HL-60 (cell line): Measurements from ENCODE around the gene KCNJ4.

ENCODE experiments used
- DNase-seq, 2 experiments: peaks; one replicate each; pipeline ENCODE4 v3.0.0-alpha.2; 2010 to 2020; ENCODE audit warnings: low read depth in 1 of 2, low spot score in 1 of 2
- H3K27ac ChIP-seq: fragments of 250-450 bp; sonication (Bioruptor Pico); replicated peaks from 2 replicates; pipeline ENCODE4 v1.5.1; 2020; ENCODE audit warnings: mild to moderate bottlenecking, moderate library complexity
- H3K27me3 ChIP-seq: fragments of 250-450 bp; sonication (Bioruptor Pico); 2 replicates; pipeline ENCODE4 v1.5.1; 2021; ENCODE audit warnings: mild to moderate bottlenecking, moderate library complexity; ENCODE audit not compliant: insufficient read depth, poor library complexity, severe bottlenecking
- H3K4me3 ChIP-seq: replicated peaks from 2 replicates; pipeline ENCODE4 v1.5.1; 2011; ENCODE audit warnings: mild to moderate bottlenecking, control low read depth, low read length; ENCODE audit not compliant: insufficient read depth
- CTCF ChIP-seq: IDR thresholded peaks from one replicate; pipeline ENCODE4 v1.5.1; 2011; ENCODE audit warnings: low read length, control low read depth, inconsistent platforms; ENCODE audit not compliant: insufficient read depth
- GABPA ChIP-seq: IDR thresholded peaks from 2 replicates; pipeline ENCODE4 v1.6.1; 2012; ENCODE audit warnings: low read depth
- POLR2AphosphoS5 ChIP-seq: IDR thresholded peaks from 2 replicates; pipeline ENCODE4 v1.6.1; 2012; ENCODE audit warnings: low read depth
- REST ChIP-seq: IDR thresholded peaks from 2 replicates; pipeline ENCODE4 v1.6.1; 2012; ENCODE audit warnings: low read depth; ENCODE audit not compliant: insufficient replicate concordance
- SPI1 ChIP-seq: IDR thresholded peaks from 2 replicates; pipeline ENCODE4 v1.6.1; 2012; ENCODE audit warnings: low read depth, mild to moderate bottlenecking, borderline replicate concordance

Gene KCNJ4

GRCh38 chr22:38423512-38424503, 31.2 kb downstream of the KCNJ4 start:
- DNase-seq: peak in 1 of 2 experiments; percentile 35
- TF ChIP-seq REST: no peak
- TF ChIP-seq CTCF: no peak
- TF ChIP-seq POLR2AphosphoS5: no peak
- no peak for TF ChIP-seq GABPA
- TF ChIP-seq SPI1: no peak
- Histone ChIP-seq H3K27ac (no peak overlapping the region), H3K27me3 (no peaks in the 10 kb centered on the region), H3K4me3 (no peak overlapping the region)

DNA sequence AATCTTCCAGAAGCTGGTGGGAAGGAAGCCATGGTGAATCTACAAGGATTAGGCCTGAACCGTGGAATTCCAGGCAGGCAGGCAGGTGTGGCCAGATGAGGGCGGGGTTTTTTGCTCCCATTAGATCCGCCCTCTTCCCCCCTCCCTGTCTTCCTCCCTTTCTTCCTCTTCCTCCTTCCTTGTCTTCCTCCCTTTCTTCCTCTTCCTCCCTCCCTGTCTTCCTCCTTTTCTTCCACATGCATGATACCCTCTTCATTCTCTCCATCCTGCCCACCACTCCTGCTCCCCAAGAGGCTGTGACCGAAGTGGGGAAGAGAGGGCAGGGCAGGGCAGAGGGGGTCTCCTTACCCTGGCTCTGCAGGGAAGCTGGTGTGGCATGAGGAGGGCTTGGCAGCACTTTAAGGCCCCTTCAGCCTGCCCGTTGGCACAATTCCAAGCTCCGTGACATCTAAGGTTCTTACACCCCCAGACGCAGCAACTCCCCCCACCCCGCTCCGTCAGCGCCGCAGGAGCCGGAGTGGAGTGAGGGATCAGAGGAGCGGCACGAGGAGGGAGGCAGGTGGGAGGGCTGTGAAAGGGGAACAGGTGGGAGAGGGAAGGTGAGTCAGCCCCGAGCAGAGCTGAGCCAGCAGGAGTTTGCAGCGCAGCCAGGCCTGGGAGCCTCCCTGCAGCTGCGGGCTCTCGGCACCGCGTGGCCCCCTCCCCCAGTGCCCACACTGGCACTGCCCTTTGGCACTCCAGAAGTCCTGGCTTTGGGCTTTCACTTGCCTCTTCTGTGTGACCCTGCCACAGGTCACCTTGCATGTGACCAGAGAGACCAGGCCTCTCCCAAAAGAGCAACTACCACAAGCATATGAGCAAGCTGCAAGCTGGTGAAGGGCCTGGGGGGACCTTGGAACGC, 32.1 kb downstream of the KCNJ4 start:
- Histone ChIP-seq H3K4me3 (no peak overlapping the region), H3K27ac (no peak overlapping the region), H3K27me3 (no peaks in the 10 kb centered on the region)
- TF ChIP-seq CTCF: no peak
- TF ChIP-seq SPI1: peak; percentile 31; the same call in 1 of the 2 replicates
- TF ChIP-seq POLR2AphosphoS5: no peak
- DNase-seq: no peak

- no peak for DNase-seq
- TF ChIP-seq GABPA (no peak), POLR2AphosphoS5 (no peak), SPI1 (no peak), CTCF (no peak), REST (no peak)
- H3K27me3 ChIP-seq: no peaks in the 10 kb centered on the region
- H3K4me3 ChIP-seq: no peak overlapping the region
- no peak overlapping the region for H3K27ac ChIP-seq
Observed at GRCh38 chr22:38420734-38421133, 34.3 kb downstream of the KCNJ4 start.
